ENCODE measurements around the gene TBC1D28. TPM values are rescaled to one million over a fixed set of nuclear protein-coding genes. Genes with fewer than 3 reads are reported as not detected.
"Not testable (repeated sequence)": the region's sequence is repeated elsewhere in the genome, so short reads cannot be mapped to it uniquely, and the experiment has no call there.

TBC1D28 gene
- total RNA-seq: not detected in 2 replicates

DNA sequence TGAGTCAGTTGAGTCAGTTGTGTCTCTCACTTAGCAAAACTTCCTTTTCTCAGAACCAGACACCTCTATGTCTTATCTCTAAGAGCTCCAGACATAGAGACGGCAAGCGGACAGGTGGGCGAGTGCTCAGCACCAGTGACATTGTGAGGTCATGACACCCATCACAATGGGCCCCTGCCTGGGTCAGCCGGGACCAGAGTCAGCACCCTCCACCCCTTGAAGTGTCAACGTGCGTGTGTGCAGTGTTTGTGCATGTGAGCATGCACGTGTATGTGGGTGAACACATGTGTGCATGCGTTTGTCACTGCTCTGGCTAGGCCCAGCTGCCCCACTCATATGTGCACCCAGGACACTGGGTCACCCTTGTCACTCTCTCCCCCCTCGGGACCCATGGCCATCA lies at the start of gene TBC1D28:
TSS of gene TBC1D28 (minus strand) at position 101 of the 400 bp plus-strand sequence. CDS start 3,039 bp downstream, outside the sequence.
- DNase-seq: not testable (repeated sequence)

DNA sequence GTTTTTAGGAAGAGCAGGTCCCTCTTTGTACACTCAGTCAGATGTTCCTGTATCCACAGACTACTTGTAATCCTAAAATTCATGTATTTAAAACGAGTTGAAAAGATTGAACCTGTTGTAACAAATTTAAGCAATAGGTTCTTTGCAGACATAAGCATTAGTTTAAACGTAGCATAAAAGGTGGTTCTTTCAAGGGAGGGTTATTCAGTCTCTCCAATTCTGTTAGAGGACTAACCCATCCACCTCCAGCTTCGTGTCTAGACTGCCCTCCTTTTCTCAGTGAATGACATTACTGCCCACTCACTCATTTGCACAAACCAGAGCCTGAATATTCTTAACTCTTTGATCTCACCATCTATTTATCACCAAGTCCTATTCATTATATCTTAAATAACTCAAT lies 38.5 kb upstream of the TBC1D28 start:
- not testable (repeated sequence) for DNase-seq

DNA sequence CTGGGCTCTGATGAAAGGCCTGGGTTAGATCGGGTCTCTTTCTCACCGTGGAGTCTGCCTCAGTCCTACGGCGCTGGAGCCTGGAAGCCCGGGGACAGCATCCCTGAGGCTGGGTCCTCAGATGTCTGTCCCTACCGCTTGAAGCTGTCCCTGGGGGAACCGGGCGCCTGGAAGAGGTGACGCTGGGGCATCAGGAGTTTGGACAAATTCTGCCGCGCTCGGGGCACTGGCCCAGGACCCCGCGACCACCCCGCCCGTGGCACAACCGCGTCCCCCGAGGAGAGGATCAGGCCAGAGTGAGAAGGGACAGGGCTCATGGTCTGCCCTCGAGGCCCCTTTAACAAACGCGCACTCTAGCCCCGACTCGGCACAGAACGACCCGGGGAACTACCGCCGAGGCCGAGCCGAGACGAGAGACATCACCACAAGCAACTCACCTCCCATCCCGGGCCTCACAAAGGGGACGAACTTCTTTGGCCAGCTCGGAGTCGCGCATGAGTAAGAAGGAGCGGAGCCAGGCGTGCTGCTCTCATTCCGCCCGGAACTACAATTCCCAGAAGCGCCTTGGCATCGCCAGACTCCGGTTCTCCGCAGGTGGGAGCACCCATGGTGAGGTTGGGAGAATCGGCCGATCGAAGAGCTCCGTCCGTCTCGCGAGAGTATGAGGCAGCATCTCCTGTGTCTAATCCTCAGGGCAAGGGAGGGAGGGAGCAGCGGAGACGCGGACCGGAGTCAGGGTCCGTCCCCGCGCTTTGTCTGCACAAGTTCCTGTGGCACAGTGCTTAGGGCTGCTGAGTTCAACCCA lies 37.8 kb upstream of the TBC1D28 start, which contains the start of gene FOXO3B:
TSS of gene FOXO3B (minus strand) at position 548 of the 805 bp plus-strand sequence. CDS start 663 bp downstream, outside the sequence.
- peak; percentile 78 for DNase-seq

GRCh38 chr17:18677381-18677780 lies 33.2 kb upstream of the TBC1D28 start:
- not testable (repeated sequence) for DNase-seq

- DNase-seq: not testable (repeated sequence)
Observed at GRCh38 chr17:18676928-18677327, 32.7 kb upstream of the TBC1D28 start.

DNA sequence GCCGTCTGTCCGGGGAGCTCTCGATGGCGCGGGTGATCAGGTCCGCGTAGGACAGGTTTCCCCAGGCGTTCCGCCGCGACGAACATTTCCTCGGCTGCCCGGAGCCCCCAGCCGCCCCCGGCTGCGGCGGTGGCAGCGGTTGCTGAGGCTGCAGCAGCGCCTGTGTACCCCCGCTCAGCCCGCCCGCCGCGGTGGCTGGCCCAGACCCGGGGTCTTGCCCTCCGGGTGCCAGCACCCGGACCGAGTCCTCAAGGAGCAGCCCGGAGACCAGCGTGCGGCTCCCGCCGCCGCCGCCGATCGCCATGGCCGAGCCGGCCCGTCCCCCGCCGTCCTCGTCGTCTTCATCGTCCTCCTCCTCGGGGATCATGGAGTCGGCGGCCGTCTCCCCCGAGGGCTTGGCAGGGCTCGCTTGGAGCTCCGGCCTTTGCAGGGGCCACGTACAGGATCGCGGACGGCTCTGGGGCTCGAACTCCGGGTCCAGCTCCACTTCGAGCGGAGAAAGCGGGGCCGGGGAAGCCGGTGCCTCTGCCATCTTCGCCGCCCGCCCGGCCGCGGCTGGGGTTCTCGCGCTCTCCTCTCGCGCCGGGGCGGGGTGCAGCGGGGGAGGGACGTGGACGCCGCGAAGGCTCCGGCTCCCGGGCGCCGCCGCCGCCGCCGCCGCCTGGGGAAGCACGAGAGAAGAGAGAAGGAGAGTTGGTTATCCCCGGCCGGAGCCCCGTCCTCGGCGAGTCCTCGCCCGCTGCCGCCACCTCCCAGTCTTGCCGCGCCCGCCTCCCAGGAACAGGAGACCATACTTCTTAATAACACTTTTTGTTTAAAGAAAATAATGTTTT lies 28.4 kb upstream of the TBC1D28 start:
- DNase-seq: not testable (repeated sequence)

DNA sequence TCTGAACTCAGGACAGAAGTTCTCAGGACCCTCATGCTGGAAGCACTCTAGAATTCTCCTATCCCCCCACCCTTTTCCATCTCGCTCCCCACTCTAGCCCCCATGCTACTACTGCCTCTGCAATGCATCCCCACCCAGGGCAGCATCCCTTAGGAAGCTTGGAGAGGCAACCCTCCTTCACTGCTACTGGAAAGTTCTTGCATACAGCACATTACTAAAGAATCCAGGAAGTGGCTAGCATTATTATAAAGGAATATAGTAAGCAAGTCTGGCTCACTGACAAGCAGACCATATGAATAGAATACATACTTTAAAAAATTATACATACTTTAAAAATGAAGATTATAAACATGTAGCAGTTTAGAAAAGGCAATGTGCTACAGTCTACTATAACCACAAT lies 24.4 kb upstream of the TBC1D28 start:
- not testable (repeated sequence) for DNase-seq

GRCh38 chr17:18667535-18667934 lies 23.3 kb upstream of the TBC1D28 start:
- DNase-seq: not testable (repeated sequence)

- not testable (repeated sequence) for DNase-seq
Observed at GRCh38 chr17:18666326-18666725, 22.1 kb upstream of the TBC1D28 start.

DNA sequence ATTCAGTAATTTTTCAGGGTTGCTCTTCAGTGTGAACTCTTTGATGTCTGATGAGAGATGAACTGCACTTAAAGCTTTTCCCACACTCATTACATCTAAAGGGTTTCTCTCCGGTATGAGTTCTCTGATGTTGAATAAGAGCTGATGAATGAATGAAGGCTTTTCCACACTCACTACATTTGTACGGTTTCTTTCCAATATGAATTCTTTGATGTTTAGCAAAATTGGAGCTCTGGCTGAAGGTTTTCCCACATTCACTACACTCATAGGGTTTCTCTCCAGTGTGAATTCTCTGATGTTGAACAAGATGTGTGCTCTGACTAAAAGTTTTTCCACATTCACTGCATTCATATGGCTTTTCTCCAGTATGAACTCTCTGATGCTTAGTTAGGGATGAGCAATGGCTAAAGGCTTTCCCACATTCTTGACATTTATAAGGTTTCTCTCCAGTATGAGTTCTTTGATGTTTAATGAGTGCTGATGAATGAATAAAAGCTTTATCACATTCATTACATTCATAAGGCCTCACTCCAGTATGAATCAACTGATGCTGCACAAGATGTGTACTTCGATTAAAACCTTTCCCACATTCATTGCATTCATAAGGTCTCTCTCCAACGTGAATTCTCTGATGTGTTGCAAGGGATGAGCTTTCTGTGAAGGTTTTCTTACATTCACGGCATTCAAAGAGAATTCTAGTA lies 17.9 kb upstream of the TBC1D28 start:
- peak; percentile 1 for DNase-seq

- not testable (repeated sequence) for DNase-seq
Observed at GRCh38 chr17:18650094-18650493, 5.9 kb upstream of the TBC1D28 start.

- not testable (repeated sequence) for DNase-seq
Observed at GRCh38 chr17:18643124-18643523, 1.1 kb downstream of the TBC1D28 start.

DNA sequence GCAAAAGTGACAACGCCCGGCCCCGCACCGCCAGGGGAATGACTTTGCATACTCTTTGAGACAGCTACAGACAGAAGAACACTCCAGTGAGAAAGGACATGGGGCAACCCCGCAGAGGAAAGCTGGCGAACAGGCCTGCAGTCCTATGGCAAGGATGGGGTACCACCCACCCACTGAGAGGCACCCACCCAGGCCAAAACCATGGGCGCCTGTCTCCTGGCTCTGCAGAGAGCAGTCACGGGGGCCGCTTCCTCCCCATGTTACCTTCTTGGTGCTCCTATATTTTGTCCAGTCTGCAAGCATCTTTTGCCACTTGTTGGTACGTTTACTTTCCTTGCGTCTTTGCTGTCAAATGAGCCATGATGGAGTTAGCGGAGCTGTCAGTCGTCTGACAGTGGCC lies 5.8 kb downstream of the TBC1D28 start:
- not testable (repeated sequence) for DNase-seq

DNA sequence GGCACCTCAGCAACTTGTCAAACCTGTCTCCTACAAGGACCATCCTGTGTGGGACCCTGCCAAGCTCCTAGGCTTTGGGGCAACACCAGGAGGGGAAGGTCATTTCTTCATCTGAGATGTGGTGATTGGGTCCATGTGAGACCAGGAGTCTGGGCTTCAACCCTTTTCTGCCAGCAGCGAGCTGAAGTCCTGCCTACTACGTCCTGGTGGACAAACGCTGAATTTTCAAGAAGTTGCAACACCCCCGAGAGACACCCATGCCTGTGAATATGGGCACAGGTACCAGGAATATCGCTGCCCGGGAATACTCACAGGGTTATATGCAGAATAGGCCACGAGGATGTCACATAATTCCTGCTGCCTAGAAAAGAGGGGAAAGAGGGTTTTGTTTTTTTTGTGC lies 8.0 kb downstream of the TBC1D28 start:
- DNase-seq: peak; percentile 8

GRCh38 chr17:18635773-18636172 lies 8.4 kb downstream of the TBC1D28 start:
- not testable (repeated sequence) for DNase-seq

- DNase-seq: peak; percentile 3
Observed at GRCh38 chr17:18634550-18635263, 9.5 kb downstream of the TBC1D28 start.

GRCh38 chr17:18626152-18626870 lies 17.9 kb downstream of the TBC1D28 start:
- DNase-seq: no peak

- peak; percentile 91 for DNase-seq
Observed at GRCh38 chr17:18625509-18626104, 18.6 kb downstream of the TBC1D28 start.

DNA sequence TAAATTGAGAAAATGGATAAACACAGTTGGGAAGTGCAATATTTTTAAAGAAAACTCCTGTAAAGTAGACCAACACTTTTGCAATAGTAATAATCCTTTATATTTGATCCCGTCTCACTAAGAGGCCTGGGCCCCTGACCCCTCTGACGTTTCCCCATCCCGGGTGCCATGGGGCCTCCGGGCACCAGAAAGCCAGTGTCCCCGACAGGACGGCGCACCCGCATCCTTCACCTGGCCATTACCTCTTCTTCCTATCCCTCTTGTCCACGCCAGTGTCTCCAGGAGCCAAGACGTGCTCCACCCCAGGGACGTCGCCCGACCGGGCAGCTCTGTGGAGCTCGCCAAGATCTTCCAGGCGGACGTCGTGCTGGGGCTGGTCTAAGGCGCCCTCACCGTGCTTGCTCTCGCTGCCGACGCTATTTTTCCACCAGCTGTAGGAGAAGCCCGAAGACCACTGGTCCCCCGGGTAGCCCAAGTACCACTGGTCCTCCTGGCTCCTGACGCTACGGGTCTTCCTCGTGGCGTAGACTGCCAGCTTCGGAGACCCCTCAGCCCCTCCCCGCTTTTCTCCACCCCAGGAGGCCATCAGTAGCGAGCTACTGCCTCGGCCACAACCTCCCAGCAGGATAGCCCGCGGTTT lies 19.2 kb downstream of the TBC1D28 start:
- peak; percentile 49 for DNase-seq

GRCh38 chr17:18617613-18618012 lies 26.6 kb downstream of the TBC1D28 start:
- DNase-seq: not testable (repeated sequence)

Measured in dermis blood vessel endothelial cell (primary cell).